ENCODE results near the gene TRMT61A. TPM values are rescaled to one million over a fixed set of nuclear protein-coding genes. Genes with fewer than 3 reads are reported as not detected.

The TRMT61A gene
- polyA plus RNA-seq, 5 donors = 5.2 to 11.3 (median 7.3) TPM

- no peak for DNase-seq
These were observed 17.1 kb downstream of the TRMT61A start for GRCh38 chr14:103545915-103546651.

- no peak for DNase-seq
These were observed 17.9 kb downstream of the TRMT61A start for GRCh38 chr14:103546652-103547454.

GRCh38 chr14:103547455-103547940 is 18.5 kb downstream of the TRMT61A start:
- no peak for DNase-seq

- DNase-seq = no peak
These were observed 19.0 kb downstream of the TRMT61A start for GRCh38 chr14:103547941-103548462.

GRCh38 chr14:103548463-103549351 is 19.7 kb downstream of the TRMT61A start:
- no peak for DNase-seq

GRCh38 chr14:103549361-103550311 is 20.6 kb downstream of the TRMT61A start:
- no peak for DNase-seq

GRCh38 chr14:103550451-103551337 is 21.7 kb downstream of the TRMT61A start:
- no peak for DNase-seq

GRCh38 chr14:103551338-103551762 is 22.4 kb downstream of the TRMT61A start:
- no peak for DNase-seq

GRCh38 chr14:103552011-103552845 is 23.2 kb downstream of the TRMT61A start:
- no peak for DNase-seq

GRCh38 chr14:103552846-103553210 is 23.8 kb downstream of the TRMT61A start:
- no peak for DNase-seq

GRCh38 chr14:103555559-103556337 is 26.8 kb downstream of the TRMT61A start:
- no peak for DNase-seq

GRCh38 chr14:103556946-103557758 is 28.2 kb downstream of the TRMT61A start:
- DNase-seq = no peak

GRCh38 chr14:103558071-103558882 is 29.3 kb downstream of the TRMT61A start:
- DNase-seq = no peak

GRCh38 chr14:103559766-103560165 is 30.8 kb downstream of the TRMT61A start:
- DNase-seq = no peak

GRCh38 chr14:103560691-103561090 is 31.7 kb downstream of the TRMT61A start:
- no peak for DNase-seq
